HG02840 (cell line): Measurements from ENCODE around the gene ETHE1.

ENCODE experiments used
- ATAC-seq: cut with Tn5 transposase; IDR thresholded peaks from one replicate; pipeline ENCODE4 v1.9.1; 2021; ENCODE audit warnings: mild to moderate bottlenecking, moderate library complexity, moderate number of reproducible peaks; ENCODE audit not compliant: unreplicated experiment, low FRiP score

ETHE1 gene, protein sequence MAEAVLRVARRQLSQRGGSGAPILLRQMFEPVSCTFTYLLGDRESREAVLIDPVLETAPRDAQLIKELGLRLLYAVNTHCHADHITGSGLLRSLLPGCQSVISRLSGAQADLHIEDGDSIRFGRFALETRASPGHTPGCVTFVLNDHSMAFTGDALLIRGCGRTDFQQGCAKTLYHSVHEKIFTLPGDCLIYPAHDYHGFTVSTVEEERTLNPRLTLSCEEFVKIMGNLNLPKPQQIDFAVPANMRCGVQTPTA

DNA sequence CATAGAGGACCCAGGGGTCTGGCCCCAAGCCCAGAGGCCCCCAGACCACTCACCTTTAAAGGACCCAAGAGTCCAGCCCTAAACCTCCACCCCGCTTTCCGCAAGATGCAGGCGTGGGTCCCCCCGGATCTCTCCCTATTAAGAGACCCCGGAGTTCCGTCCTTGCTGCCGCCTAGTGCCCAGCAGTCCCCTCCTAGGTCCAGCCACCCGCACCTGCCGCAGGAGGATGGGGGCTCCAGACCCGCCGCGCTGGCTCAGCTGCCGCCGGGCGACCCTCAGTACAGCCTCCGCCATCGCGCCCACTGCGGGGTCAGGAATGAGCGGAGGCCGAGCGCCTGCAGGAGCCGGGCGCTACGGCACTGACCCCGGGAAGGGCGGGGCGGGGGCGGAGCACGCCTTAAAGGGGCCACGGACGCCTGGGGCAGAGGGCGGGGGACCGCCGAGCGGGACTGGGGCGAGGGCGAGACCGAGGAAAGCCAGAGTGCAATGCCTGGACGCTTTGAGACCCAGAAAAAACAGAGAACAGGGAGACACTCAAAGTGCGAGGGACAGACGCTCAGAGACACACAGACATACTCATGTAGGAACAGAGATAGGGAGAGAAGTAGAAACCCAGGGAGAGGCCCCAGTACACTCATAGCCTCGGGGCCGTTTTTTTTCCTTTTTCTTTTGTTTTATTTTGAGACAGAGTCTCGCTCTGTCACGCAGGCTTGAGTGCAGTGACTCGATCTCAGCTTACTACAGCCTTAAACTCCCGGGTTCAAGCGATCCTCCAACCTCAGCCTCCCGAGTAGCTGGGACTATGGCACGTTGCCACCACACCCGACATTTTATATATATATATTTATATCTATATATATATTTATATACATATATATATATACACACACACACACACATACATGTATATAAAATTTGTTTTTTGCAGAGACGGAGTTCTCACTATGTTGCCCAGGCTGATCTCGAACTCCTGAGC, at the start of gene ETHE1:
ETHE1 (minus strand) TSS at position 318 of the 976 bp plus-strand sequence; CDS start at position 294, 24 bp downstream.
- peak; percentile 64 for ATAC-seq

DNA sequence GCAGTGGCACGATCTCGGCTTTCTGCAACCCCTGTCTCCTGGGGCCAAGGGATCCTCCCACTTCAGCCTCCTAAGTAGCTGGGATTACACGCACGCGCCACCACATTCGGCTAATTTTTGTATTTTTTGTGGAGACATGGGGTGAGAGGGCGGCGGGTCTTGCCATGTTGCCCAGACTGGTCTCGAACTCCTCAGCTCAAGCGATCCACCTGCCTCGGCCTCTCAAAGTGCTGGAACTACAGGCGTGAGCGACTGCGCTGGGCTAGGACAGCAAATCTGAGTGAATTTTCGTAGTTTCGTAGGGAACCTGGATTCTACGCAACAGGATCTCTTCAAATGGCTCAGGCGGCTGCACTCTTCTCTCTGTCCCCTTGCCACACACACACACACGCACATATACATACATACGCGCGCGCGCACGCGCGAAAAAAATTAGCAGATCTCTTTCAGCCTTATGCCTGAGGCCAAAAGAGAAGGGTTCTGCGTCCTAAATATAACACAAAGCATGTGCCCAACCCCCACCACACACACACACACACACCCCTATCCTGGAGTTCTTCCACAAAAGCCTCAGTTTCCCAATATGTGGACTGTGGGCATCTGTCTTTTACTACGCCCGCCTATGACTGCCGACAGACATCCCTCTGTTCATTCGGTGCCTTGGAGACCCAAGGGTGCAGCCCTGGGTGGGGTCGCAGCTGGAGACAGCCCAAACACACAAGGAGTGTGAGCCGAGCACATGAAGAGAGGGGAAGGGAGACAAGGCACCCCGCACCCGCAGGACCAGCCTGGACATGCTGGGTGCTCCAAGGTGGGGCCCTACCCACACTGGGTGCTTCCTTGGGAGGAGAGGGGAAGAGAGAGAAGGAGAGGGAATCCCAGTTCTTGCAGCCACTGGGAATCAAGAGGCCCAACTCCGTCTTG, 49.2 kb upstream of the ETHE1 start:
- ATAC-seq: no peak

DNA sequence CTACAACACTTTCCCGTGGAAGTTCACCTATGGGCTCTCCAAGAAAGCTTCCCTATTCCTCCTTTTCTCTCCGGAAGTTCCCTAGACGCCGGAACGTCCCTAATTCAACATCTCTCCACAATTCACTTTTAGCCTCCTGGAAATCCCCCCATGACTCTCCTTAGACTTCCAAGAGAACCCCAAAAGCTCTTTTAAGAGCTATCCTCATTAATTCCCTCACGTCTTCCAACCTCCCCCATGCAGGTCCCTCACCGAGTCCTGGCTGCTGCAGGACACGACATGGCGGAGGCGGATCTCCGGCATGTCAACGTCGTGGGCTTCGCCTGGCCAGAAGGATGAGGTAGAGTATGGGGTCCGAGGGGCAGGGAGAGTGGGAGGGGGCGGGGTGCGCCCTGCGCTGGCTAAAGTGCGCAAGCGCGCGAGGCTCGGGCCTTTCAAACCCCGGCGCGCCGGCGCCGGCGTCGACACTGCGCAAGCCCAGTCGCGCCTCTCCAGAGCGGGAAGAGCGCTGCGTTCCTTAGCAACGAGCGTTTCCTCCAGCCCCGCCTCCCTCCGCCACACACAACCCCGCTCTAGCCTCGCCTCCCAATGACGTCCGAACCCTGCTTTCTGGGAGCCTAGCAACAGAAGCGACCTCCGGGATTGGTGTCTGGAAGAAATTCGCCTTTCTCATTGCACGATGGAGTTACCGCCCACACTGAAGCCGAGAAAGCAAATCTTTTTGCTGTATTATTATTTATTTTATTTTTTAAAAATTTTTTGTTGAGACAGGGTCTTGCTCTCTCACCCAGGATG, 48.4 kb upstream of the ETHE1 start, which contains the start of the genes PINLYP and XRCC1:
PINLYP (plus strand) TSS at position 646 of the 795 bp plus-strand sequence. CDS start 1,391 bp downstream, outside the sequence.
XRCC1 (minus strand) TSS at position 372 of the 795 bp plus-strand sequence; CDS start at position 303, 69 bp downstream.
- peak; percentile 96 for ATAC-seq

DNA sequence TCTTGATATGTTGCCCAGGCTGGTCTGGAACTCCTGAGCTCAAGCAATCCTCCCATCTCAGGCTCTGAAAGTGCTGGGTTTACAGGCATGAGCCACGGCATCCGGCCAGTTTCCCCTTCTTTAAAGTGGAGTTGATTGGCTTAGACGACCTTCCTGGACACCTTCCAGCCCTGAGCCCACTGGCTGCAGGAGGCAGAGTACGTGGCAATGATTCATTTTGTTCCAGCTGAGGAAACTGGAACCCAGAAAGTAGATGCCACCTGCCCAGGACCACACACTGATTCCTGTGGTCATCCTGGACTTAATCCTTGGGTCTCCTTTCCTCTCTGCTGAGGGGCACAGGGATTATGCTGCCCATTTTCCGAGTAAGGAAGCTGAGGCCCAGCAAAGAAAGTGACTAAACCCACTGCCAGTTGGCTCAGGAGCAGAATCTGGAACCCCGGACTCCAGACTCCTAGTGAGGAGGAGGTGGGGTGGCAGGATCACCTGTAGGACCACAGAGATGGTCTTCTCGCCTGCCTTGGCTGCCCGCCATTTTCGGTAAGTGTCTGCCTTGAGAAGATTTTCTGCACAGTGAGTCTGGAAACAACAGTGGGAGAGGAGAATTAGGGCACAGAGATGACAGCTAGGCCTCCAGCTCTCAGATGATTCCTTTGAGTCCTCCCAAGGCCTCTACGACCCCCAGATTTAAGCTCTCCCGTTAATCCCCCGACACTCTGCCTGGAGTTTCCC, 47.6 kb upstream of the ETHE1 start:
- ATAC-seq: no peak

DNA sequence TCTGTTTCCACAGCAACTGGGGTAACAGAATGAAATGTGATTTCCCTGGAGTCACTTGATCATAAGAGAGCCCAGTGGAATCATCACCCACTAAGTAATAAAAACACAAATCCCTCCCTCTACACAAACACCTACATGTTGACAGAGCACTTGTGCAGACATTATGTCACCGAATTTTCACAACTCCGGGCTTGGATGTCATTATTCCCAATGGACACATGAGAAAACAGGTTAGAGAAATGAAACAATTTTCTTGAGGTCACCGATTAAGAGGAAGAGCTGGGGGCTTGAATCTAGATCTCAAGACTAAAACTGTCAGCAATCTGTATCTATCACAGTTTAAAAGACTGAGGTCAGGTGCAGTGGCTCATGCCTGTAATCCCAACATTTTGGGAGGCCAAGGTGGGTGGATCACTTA, 45.2 kb upstream of the ETHE1 start:
- ATAC-seq: no peak

DNA sequence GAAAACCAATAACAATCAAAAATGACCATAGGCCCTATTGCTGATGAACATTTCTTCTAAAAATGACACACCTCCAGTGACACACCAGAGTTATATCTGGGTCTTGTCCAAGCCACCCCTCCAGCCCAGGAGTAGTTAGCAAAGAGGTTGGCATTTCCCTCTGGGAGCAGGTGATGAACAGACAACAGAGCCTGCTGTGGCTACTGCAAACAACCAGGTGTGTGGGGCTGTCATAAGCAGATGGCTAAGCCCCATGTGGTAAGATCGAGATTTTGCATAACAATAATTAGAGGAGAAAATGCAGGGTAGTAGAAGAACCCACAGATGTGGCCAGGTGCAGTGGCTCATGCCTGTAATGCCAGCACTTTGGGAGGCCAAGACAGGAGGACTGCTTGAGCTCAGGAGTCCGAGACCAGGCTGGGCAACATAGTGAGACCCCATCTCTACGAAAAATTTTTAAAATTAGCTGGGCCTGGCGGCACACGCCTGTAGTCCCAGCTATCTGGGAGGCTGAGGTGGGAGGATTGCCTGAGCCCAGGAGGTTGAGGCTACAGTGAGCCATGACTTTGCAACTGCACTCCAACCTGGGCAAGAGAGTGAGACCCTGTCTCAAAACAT, 43.3 kb upstream of the ETHE1 start:
- ATAC-seq: no peak

DNA sequence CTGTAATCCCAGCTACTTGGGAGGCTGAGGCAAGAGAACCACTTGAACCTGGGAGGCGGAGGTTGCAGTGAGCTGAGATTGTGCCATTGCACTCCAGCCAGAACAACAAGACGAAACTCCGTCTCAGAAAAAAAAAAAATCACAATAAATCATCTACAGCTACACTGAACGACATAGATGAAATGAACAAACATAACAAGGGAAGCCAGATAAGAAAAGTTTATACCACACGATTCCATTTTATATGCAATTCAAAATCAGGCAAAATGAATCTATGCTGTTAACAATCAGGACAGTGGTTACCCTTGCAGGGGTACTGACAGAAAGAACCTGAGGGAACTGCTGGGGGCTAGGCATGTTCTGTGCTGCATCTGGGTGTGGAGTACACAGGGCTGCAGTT, 42.7 kb upstream of the ETHE1 start:
- no peak for ATAC-seq

DNA sequence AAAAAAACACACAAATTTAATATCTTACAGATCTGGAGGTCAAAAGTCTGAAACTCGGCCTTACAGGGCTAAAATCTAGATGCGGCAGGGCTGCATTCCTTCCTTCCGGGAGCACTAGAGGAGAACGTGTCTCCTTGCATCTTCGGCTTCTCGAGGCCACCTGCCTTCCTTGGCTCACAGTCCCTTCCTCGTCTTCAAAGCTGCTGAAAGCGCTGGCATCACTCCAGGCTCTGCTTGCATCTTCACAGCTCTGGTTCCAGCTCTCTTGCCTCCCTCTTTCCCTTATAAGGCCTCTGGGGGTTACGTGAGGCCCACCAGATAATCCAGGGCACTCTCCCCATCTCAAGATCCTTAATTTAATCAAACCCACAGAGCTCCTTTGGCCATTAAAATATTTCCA, 37.8 kb upstream of the ETHE1 start:
- no peak for ATAC-seq

DNA sequence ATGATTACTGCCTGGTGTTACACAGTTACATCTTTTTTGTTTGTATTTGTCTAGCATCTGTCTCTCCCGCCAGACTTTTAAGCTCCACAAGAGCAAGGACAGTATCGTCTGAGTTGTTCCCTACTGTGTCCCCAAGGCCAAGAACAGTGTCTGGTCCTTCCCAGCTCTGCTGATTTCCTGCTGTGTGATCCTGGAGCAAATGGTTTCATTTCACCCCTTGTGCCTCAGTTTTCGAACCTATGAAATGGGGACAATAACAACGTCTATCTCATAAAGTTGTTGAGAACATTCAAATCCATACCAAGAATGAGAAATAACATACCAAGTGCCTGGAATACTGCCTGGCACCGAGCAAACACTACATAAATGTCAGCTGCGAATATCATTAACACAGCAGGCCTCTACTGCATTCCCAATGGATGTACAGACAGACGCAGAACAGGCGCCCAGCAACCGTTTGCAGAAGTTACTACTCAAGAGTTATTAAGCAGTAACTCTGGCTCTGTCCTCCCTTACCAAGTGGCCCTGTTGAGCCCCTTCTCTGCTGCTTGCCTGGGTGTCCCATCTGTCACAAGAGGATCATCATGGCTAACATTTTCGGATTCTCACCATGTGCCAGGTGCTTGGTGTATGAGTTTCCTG, 36.9 kb upstream of the ETHE1 start:
- no peak for ATAC-seq

DNA sequence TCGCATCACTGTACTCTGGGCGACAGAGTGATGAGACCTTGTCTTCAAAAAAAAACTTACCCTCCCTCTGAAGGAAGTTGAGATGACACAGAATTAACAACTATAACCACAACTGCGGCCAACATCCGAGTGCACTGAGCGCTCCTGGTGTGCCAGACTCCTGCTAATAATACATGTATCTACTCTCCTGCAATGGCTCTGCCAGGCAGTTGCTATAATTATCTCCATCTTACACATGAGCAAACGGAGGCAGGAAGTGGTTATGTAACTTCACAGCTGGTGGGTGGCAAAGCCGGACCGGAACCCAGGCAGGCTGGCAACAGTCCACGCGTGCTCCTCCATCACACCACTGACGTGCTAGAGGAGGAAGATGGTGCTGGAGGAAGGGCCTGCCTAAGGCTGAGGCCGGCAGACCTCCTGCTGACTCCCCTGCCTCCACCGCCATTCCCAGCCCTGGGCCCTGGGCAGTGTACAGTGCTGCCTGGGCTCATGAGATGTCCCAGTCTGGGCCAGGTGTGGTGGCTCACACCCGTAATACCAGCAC, 35.8 kb upstream of the ETHE1 start:
- ATAC-seq: no peak

DNA sequence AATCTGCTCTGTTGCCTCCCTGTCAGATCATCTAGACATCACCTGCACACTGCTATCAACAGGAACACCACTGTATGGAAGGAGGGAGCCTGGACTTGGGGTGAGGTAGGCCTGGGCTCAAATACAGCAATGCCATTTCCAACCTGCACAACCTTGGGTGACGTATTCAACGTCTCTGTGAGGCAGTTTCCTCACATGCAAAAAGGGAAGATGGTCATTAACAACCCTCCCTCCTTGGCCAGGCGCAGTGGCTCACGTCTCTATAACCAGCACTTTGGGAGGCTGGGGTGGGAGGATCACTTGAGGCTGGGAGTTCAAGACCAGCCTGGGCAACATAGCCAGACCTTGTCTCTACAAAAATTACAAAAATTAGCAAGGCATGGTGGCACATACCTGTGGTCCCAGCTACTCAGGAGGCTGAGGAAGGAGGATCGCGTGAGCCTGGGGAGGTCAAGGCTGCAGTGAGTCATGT, 35.3 kb upstream of the ETHE1 start:
- no peak for ATAC-seq

DNA sequence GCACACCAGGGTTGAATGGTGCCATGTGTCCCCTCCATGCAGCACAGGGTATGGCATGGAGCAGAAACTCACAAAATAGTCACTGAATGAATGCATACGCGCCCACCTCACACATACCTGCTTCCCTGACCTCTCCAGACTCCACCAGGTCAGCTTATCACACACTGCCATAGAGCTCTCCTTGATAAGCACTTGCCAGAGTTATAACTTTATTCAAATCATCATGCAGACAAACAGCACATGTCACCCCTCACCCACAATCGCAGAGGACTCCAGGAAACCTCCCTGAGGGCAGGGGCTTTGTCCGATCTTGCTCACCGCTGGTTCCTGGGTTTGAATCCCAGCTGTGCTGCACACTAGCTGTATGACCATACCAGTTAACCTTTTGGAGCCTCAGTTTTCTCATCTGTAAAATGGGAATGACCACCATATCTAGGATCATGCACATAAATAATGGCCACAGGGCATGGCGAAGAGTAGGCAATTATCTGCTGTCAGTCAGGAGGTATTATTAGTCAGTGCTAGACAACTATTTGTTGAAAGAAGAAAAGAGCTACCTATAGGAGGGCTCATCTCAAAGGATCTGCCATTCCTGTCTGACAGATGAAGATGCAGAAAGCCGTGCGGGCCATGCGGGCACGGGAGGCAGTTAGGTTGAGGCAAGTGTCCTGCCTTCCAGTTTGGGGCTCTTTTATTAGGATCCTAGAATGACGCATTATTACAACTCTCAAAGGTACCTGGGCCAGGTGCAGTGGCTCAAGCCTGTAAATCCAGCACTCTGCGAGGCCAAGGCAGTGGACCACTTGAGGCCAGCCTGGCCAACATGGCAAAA, 34.4 kb upstream of the ETHE1 start:
- ATAC-seq: no peak

DNA sequence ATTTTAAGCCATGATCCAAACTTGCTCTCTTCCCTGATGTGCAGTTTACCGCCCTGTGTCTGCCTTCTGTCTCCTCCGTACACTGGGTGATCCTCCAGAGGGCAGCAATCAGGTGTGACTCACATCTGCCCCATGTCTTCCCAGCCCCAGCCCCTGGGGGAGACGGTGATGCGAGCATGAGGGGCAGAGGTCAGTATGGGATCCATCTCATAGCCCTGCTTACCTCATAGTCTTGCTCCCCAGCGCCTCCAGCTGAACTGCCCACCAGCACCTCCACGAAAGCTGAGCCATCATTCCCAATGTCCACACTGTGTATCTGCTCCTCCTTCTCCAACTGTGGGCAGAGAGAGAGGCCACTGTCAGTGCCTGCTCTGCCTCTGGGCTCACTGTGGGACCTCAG, 33.7 kb upstream of the ETHE1 start:
- ATAC-seq: no peak

DNA sequence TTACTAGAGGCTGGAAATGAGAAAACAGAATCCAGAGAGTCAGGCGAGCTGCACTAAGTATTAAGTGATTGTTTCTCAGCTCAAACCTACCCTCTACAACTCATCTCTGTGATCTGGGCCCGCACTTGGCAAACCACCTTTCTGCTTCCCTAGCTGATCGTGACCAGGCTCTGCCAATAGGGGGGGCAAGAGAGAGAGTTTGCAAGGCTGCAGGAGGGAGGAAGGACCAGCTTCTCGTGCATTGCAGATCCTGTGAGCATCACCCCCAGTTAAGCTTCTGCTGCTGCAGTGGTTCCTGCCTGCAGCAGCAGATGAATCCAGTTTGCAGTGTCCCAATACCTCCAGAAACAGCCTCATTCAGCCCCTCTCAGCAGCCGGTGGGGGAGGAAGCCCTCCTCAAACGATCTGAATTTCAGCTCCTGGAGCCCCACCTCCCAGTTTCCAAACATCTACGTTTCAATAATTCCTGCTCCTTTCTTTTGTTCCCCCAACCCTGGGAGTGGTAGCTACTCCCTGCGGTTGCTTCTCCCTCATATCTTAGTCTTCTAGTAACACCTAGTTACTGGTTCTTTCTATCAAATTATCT, 28.3 kb upstream of the ETHE1 start:
- no peak for ATAC-seq

DNA sequence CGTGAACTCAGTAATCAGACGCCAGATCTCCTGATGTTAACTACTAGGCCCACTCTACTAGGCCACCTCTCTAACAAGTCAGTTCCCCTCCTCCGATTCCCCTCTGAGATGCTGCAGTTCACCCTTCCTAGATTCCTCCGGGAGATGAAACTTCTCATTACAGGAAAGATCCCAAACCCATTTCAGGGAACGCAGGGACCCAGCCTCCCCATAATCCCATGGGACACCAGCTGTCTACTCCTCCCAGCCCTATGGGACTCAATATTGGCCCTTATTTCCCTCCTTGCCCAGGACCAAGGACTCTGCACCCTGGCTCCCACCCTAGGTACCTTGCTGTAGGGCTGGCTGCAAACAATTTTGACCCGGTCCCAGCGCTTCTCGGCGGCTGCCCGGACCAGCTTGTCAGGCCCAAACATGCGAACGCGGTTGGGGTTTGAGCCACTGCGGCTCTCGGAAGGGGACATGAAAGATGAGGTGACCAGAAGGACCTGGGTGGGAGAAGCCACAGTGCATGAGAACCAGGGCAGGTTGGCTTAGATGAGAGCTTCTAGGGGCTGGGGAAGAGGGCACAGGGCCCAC, 27.4 kb upstream of the ETHE1 start:
- ATAC-seq: no peak

DNA sequence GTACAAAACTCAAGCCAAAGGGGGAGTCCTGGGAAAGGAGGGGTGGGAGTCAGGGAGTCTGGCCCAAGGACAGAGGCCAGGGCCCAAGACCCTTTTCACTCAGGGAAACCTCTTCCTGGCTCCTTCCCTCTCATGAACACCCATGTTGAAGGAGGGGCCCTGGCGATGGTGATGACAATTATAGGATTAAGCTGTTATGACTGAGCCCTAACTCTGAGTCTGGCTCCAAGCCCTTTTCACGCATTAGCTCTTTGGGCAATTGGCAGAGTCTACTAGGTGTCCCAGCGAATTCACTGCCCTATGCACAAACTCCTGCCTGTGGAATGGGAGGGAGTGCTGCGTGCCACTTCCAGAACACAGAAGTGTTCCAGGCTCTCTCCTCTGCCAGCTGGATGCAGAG, 26.7 kb upstream of the ETHE1 start:
- ATAC-seq: no peak
